Measurements from ENCODE around the gene MRPS12.

DNA sequence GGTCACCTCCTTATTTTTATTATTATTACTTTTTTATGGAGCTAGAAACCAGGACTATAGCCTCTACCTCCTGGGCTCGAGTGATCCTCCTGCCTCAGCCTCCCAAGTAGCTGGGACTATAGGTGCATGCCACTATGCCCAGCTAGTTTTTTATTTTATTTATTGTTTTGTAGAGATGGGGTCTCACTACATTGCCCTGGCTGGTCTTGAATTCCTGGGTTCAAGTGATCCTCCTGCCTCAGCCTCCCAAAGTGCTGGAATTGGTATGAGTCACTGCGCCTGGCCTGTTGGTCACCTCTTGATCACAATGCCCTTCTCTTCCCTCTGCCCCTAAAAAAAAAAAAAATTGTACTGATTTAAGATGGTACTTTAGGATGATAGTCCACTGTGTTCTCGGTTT lies 20.4 kb downstream of the MRPS12 start:
- TF ChIP-seq, protein P1, sequence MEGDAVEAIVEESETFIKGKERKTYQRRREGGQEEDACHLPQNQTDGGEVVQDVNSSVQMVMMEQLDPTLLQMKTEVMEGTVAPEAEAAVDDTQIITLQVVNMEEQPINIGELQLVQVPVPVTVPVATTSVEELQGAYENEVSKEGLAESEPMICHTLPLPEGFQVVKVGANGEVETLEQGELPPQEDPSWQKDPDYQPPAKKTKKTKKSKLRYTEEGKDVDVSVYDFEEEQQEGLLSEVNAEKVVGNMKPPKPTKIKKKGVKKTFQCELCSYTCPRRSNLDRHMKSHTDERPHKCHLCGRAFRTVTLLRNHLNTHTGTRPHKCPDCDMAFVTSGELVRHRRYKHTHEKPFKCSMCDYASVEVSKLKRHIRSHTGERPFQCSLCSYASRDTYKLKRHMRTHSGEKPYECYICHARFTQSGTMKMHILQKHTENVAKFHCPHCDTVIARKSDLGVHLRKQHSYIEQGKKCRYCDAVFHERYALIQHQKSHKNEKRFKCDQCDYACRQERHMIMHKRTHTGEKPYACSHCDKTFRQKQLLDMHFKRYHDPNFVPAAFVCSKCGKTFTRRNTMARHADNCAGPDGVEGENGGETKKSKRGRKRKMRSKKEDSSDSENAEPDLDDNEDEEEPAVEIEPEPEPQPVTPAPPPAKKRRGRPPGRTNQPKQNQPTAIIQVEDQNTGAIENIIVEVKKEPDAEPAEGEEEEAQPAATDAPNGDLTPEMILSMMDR (IDR thresholded peaks at IDR 0.05), result no peak
- TF ChIP-seq POLR2A (IDR thresholded peaks at IDR 0.05), result no peak

Data from tibial nerve (tissue), 3 donors.